H1 (cell line): ENCODE data around the gene NCK2. TPM values are rescaled to one million over a fixed set of nuclear protein-coding genes. Genes with fewer than 3 reads are reported as not detected.

Experiments used
- CHD1 ChIP-seq: IDR thresholded peaks from 2 replicates; pipeline ENCODE4 v1.6.1; 2012; ENCODE audit warnings: low read depth, low read length, improper control_type of control experiment
- EGR1 ChIP-seq: IDR thresholded peaks from 2 replicates; pipeline ENCODE4 v1.6.1; 2011; ENCODE audit warnings: low read depth, low read length, borderline replicate concordance
- GABPA ChIP-seq: IDR thresholded peaks from 2 replicates; pipeline ENCODE4 v1.6.1; 2011; ENCODE audit warnings: mild to moderate bottlenecking, low read length, moderate library complexity, borderline replicate concordance; ENCODE audit not compliant: insufficient read depth
- GTF2F1 ChIP-seq: IDR thresholded peaks from 2 replicates; pipeline ENCODE4 v1.6.1; 2012; ENCODE audit warnings: low read depth, low read length, improper control_type of control experiment, borderline replicate concordance
- RXRA ChIP-seq: IDR thresholded peaks from 2 replicates; pipeline ENCODE4 v1.6.1; 2011; ENCODE audit warnings: low read depth, mild to moderate bottlenecking, low read length, moderate library complexity; ENCODE audit not compliant: insufficient read depth
- SIN3A ChIP-seq, 2 experiments: IDR thresholded peaks in 1 of 2; conservative IDR thresholded peaks in 1 of 2; 2 replicates each; pipeline ENCODE4 v1.6.1; 2011 to 2012; ENCODE audit warnings: low read length in 2 of 2, improper control_type of control experiment in 1 of 2, low read depth in 1 of 2, mild to moderate bottlenecking in 1 of 2
- SIRT6 ChIP-seq: IDR thresholded peaks from one replicate; pipeline ENCODE4 v1.7.1; 2012; ENCODE audit warnings: low read length, inconsistent platforms
- SP2 ChIP-seq: IDR thresholded peaks from 2 replicates; pipeline ENCODE4 v1.6.1; 2012; ENCODE audit warnings: mild to moderate bottlenecking, low read length, inconsistent platforms
- TAF1 ChIP-seq: IDR thresholded peaks from 2 replicates; pipeline ENCODE4 v1.6.1; 2011; ENCODE audit warnings: mild to moderate bottlenecking, low read depth, low read length
- polyA plus RNA-seq, 7 experiments: library from polyadenylated mRNA; depleted of rRNA in 3 of 7; stranded (reverse) in 5 of 7; unstranded in 2 of 7; fragments of >200 nt in 5 of 7; fragments of 200-250 nt in 2 of 7; gene quantifications; 1 replicate in 5 of 7; 2 replicates in 1 of 7; 4 replicates in 1 of 7; pipeline versions ENCODE4 v1.2.1 to v1.2.3, GENCODE V29; 2011 to 2013; ENCODE audit warnings: missing spikeins in 2 of 7, mixed read lengths in 2 of 7
- total RNA-seq: library from RNA; stranded (reverse); fragmentation: NEBNext Ultra II Directional; extraction: Animal tissue kit (Norgen Biotek cat#: 25700); gene quantifications from 2 replicates; pipeline ENCODE4 v1.2.1, GENCODE V29; 2021
- TF ChIP-seq, protein P1 (sequence below): fragments of 300-600 bp; sonication (generic); IDR thresholded peaks from 2 replicates; pipeline ENCODE4 v1.7.1; 2012; ENCODE audit warnings: low read length, moderate library complexity, mild to moderate bottlenecking, inconsistent platforms; ENCODE audit not compliant: insufficient replicate concordance
- TF ChIP-seq, protein P2 (sequence below): IDR thresholded peaks from 2 replicates; pipeline ENCODE4 v1.6.1; 2011; ENCODE audit warnings: low read depth, mild to moderate bottlenecking, low read length; ENCODE audit not compliant: insufficient read depth

Gene NCK2
- total and polyA plus RNA-seq, 2 of the 8 experiments (the other 6 are each of a cell fraction or from before 2014, with no cell fraction given): 30.3 to 65.7 TPM

DNA sequence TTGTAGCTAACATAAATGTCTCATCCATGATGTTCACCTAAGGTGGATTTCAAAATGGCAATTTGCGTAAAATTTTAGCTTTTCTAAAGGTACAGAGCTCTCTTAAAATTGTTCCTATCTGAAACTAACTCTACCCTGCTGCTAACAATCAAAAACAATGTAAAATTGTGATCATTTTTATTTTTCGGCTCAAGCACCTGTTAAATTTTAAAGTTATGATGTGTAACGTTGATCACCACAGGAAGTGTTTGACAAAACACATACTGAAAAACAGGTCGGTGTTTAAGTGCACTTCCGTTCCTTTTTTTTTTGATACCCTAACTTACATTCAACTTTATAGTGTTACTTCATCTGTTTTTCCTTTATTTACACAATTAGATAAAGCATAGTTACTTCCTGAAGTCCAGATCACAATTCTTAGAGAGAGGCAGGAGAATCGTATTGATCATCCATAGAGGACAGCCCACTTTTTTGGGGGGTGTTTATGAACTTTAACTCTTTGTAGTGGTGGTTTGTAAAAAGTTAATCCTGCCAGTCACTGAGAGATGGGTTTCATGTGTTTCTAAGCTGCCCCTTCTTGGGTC is 6.0 kb upstream of the NCK2 start (continued):
- TF ChIP-seq, protein P1, sequence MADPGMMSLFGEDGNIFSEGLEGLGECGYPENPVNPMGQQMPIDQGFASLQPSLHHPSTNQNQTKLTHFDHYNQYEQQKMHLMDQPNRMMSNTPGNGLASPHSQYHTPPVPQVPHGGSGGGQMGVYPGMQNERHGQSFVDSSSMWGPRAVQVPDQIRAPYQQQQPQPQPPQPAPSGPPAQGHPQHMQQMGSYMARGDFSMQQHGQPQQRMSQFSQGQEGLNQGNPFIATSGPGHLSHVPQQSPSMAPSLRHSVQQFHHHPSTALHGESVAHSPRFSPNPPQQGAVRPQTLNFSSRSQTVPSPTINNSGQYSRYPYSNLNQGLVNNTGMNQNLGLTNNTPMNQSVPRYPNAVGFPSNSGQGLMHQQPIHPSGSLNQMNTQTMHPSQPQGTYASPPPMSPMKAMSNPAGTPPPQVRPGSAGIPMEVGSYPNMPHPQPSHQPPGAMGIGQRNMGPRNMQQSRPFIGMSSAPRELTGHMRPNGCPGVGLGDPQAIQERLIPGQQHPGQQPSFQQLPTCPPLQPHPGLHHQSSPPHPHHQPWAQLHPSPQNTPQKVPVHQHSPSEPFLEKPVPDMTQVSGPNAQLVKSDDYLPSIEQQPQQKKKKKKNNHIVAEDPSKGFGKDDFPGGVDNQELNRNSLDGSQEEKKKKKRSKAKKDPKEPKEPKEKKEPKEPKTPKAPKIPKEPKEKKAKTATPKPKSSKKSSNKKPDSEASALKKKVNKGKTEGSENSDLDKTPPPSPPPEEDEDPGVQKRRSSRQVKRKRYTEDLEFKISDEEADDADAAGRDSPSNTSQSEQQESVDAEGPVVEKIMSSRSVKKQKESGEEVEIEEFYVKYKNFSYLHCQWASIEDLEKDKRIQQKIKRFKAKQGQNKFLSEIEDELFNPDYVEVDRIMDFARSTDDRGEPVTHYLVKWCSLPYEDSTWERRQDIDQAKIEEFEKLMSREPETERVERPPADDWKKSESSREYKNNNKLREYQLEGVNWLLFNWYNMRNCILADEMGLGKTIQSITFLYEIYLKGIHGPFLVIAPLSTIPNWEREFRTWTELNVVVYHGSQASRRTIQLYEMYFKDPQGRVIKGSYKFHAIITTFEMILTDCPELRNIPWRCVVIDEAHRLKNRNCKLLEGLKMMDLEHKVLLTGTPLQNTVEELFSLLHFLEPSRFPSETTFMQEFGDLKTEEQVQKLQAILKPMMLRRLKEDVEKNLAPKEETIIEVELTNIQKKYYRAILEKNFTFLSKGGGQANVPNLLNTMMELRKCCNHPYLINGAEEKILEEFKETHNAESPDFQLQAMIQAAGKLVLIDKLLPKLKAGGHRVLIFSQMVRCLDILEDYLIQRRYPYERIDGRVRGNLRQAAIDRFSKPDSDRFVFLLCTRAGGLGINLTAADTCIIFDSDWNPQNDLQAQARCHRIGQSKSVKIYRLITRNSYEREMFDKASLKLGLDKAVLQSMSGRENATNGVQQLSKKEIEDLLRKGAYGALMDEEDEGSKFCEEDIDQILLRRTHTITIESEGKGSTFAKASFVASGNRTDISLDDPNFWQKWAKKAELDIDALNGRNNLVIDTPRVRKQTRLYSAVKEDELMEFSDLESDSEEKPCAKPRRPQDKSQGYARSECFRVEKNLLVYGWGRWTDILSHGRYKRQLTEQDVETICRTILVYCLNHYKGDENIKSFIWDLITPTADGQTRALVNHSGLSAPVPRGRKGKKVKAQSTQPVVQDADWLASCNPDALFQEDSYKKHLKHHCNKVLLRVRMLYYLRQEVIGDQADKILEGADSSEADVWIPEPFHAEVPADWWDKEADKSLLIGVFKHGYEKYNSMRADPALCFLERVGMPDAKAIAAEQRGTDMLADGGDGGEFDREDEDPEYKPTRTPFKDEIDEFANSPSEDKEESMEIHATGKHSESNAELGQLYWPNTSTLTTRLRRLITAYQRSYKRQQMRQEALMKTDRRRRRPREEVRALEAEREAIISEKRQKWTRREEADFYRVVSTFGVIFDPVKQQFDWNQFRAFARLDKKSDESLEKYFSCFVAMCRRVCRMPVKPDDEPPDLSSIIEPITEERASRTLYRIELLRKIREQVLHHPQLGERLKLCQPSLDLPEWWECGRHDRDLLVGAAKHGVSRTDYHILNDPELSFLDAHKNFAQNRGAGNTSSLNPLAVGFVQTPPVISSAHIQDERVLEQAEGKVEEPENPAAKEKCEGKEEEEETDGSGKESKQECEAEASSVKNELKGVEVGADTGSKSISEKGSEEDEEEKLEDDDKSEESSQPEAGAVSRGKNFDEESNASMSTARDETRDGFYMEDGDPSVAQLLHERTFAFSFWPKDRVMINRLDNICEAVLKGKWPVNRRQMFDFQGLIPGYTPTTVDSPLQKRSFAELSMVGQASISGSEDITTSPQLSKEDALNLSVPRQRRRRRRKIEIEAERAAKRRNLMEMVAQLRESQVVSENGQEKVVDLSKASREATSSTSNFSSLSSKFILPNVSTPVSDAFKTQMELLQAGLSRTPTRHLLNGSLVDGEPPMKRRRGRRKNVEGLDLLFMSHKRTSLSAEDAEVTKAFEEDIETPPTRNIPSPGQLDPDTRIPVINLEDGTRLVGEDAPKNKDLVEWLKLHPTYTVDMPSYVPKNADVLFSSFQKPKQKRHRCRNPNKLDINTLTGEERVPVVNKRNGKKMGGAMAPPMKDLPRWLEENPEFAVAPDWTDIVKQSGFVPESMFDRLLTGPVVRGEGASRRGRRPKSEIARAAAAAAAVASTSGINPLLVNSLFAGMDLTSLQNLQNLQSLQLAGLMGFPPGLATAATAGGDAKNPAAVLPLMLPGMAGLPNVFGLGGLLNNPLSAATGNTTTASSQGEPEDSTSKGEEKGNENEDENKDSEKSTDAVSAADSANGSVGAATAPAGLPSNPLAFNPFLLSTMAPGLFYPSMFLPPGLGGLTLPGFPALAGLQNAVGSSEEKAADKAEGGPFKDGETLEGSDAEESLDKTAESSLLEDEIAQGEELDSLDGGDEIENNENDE: no peak
- TF ChIP-seq GABPA (no peak), SP2 (no peak), SIRT6 (no peak), CHD1 (no peak), RXRA (no peak), SIN3A (conservative IDR thresholded peaks at IDR 0.05 in 1 of 2, IDR thresholded peaks at IDR 0.05 in 1 of 2; ENCODE audit: low read depth in 1 of 2, low read length in 2 of 2) (no peak), EGR1 (no peak), TAF1 (no peak), GTF2F1 (no peak)
- TF ChIP-seq, protein P2, sequence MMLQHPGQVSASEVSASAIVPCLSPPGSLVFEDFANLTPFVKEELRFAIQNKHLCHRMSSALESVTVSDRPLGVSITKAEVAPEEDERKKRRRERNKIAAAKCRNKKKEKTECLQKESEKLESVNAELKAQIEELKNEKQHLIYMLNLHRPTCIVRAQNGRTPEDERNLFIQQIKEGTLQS: no peak
